Karpas-422 (cell line): ENCODE measurements around the gene PJA1. TPM values are rescaled to one million over a fixed set of nuclear protein-coding genes. Genes with fewer than 3 reads are reported as not detected.

Experiments
- DNase-seq: peaks from one replicate; pipeline ENCODE4 v3.0.0-alpha.2; 2015
- H2AFZ ChIP-seq: fragments of 200-600 bp; sonication (generic); 2 replicates; pipeline ENCODE4 v1.6.1; 2014; ENCODE audit warnings: antibody characterized with exemption, low read length, mixed read lengths
- H3K27ac ChIP-seq: fragments of 200-600 bp; sonication (generic); 2 replicates; pipeline ENCODE4 v1.5.1; 2014; ENCODE audit warnings: mild to moderate bottlenecking, low read length, moderate library complexity
- H3K27me3 ChIP-seq: fragments of 200-600 bp; sonication (generic); 2 replicates; pipeline ENCODE4 v1.6.1; 2014; ENCODE audit warnings: low read length, mixed read lengths
- H3K36me3 ChIP-seq: fragments of 200-600 bp; sonication (generic); 2 replicates; pipeline ENCODE4 v1.6.1; 2014; ENCODE audit warnings: low read length, mixed read lengths; ENCODE audit not compliant: insufficient read depth
- H3K4me1 ChIP-seq: fragments of 200-600 bp; sonication (generic); 2 replicates; pipeline ENCODE4 v1.6.1; 2014; ENCODE audit warnings: mild to moderate bottlenecking, low read length, mixed read lengths
- H3K4me2 ChIP-seq: fragments of 200-600 bp; sonication (generic); 2 replicates; pipeline ENCODE4 v1.6.1; 2014; ENCODE audit warnings: low read length, low read depth, mild to moderate bottlenecking; ENCODE audit not compliant: poor library complexity, severe bottlenecking
- H3K4me3 ChIP-seq: fragments of 200-600 bp; sonication (generic); 2 replicates; pipeline ENCODE4 v1.5.1; 2014; ENCODE audit warnings: mild to moderate bottlenecking, antibody characterized with exemption, low read length, mixed read lengths
- H3K79me2 ChIP-seq: fragments of 200-600 bp; sonication (generic); 2 replicates; pipeline ENCODE4 v1.6.1; 2014; ENCODE audit warnings: mild to moderate bottlenecking, low read length, mixed read lengths
- H3K9ac ChIP-seq: fragments of 200-600 bp; sonication (generic); 2 replicates; pipeline ENCODE4 v1.6.0; 2014; ENCODE audit warnings: low read length
- H3K9me2 ChIP-seq: fragments of 200-600 bp; sonication (generic), shearing (Covaris generic); replicated peaks from 2 replicates; pipeline ENCODE4 v1.6.0; 2014; ENCODE audit warnings: mild to moderate bottlenecking, low read length, moderate library complexity; ENCODE audit not compliant: insufficient read depth
- H3K9me3 ChIP-seq: fragments of 300-700, 200-600 bp; sonication (generic); 2 replicates; pipeline ENCODE4 v1.6.1; 2014; ENCODE audit warnings: low read length, mixed read lengths
- H4K20me1 ChIP-seq: fragments of 200-600 bp; sonication (generic); 2 replicates; pipeline ENCODE4 v1.6.1; 2014; ENCODE audit warnings: mild to moderate bottlenecking, antibody characterized with exemption, low read length, low read depth; ENCODE audit not compliant: insufficient read depth
- total RNA-seq: library from RNA; depleted of rRNA; stranded (reverse); fragments of >200 nt; shearing (Covaris generic); gene quantifications from 2 replicates; pipeline ENCODE4 v1.2.3, GENCODE V29; 2014; ENCODE audit warnings: low replicate concordance

Gene PJA1
- total RNA-seq, 1 experiment from 2014 or later: 15.7 TPM

DNA sequence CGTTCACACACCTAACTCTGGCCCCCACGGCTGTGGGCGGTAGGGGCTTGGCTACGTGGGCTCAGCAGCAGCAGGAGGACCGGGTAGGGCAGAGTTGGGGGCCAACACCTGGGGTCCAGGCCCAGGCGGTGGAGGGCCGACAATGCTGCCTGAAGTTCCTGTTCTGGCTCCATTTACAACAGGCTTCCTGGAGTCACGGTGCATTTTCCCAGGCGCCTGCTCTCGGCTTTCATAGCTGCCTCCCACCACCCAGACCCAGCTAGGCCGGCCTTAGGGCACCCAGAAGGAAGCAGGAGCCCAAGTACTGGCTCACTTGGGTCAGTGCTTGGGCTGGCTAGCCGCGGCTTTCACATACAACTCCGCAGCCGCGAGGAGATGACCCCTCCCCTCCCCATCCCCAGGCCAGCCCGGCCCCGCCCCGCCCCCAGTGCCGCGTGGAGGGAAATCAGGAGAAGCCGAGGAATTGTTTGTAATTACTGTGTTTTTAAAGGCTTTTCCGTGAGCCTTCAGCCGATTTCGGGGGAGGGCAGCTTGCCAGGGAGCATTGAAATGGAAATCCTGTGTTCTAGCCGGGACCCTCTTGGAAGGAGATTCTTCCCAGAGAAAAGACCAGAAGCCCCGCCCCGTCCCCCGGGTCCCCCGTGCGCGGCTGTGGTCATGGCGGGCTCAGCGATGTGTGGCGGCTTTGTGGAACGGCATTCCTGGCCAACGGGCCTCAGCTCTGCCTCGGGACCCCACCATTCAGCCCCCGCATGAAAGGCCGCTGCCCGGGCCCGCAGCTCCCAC, 28.5 kb downstream of the PJA1 start:
- H3K9me3 ChIP-seq: no peaks in the 10 kb centered on the region
- no peak overlapping the region for H3K9ac ChIP-seq

DNA sequence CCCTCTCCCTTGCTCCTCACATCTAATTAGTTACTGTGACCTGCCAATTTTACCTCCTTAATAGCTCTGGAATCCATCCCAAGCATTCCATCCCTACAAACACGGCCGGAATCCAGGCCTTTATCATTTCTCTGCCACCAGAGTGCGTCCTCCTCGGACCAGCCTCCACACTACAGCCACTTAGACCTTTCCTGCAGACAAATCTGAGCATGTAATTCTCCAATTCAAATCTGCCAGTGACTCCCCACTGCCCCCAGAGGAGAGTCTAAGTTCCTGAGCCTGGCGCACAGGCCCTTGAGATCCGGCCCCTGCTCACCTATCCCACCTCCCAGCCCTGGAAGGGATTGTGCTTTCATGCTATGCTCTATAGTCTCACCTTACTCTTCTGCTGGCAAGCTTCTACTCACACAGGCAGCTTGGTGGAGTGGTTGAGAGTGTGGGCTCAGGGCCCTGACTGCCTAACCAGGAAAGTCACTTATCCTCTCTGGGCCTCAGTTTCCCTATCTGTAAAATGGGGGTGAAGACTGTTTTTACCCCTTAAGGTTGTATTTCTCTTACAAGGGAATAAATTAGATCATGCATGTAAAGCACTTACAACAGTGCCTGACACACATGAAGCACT, 31.2 kb downstream of the PJA1 start:
- Histone ChIP-seq H3K36me3 (no peaks in the 10 kb centered on the region), H3K4me2 (no peak overlapping the region), H3K27ac (no peak overlapping the region), H3K9ac (no peak overlapping the region), H3K79me2 (no peaks in the 10 kb centered on the region), H3K4me1 (no peaks in the 10 kb centered on the region), H3K27me3 (no peaks in the 10 kb centered on the region), H2AFZ (no peak overlapping the region), H3K9me2 (no peaks in the 10 kb centered on the region), H4K20me1 (no peaks in the 10 kb centered on the region), H3K9me3 (no peaks in the 10 kb centered on the region), H3K4me3 (no peak overlapping the region)
- DNase-seq: peak; percentile 59

More for the DNA sequence above, 28.5 kb downstream of the PJA1 start:
- no peaks in the 10 kb centered on the region for H3K79me2 ChIP-seq
- no peak overlapping the region for H3K4me2 ChIP-seq
- H3K36me3 ChIP-seq: no peaks in the 10 kb centered on the region
- no peaks in the 10 kb centered on the region for H3K4me1 ChIP-seq
- H4K20me1 ChIP-seq: no peaks in the 10 kb centered on the region
- H3K4me3 ChIP-seq: no peak overlapping the region
- no peak overlapping the region for H3K27ac ChIP-seq
- DNase-seq: no peak
- H3K27me3 ChIP-seq: no peaks in the 10 kb centered on the region
- H2AFZ ChIP-seq: no peak overlapping the region
- no peaks in the 10 kb centered on the region for H3K9me2 ChIP-seq

- no peak overlapping the region for H3K9ac ChIP-seq
- H3K27me3 ChIP-seq: no peaks in the 10 kb centered on the region
- no peak overlapping the region for H2AFZ ChIP-seq
- no peaks in the 10 kb centered on the region for H3K36me3 ChIP-seq
- H3K4me3 ChIP-seq: no peak overlapping the region
- H3K4me1 ChIP-seq: no peaks in the 10 kb centered on the region
- no peak overlapping the region for H3K4me2 ChIP-seq
- H3K79me2 ChIP-seq: no peaks in the 10 kb centered on the region
- no peaks in the 10 kb centered on the region for H3K9me2 ChIP-seq
- DNase-seq: no peak
- H3K27ac ChIP-seq: no peak overlapping the region
- H4K20me1 ChIP-seq: no peaks in the 10 kb centered on the region
- H3K9me3 ChIP-seq: no peaks in the 10 kb centered on the region
These were observed 33.4 kb downstream of the PJA1 start for GRCh38 chrX:69131886-69132285.

DNA sequence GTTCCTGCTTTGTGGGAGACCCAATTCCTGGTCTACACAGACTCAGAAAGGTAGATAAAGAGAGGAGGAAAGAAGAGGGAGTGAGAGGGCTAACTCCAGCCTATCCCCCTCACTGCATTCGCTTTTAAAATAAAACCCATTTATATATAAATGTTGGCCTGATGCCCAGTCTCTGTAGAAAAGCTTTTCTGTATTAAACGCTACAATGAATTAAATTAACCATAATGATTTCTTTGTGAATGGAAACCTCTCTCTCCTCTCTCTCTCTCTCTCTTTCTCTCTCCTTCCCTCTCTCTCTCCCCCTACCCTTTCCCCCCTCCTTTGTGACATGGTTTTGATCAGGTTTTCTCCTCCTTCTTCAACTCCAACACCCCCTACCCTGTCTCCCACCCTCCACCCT, 34.8 kb downstream of the PJA1 start:
- DNase-seq: no peak
- H3K9me2 ChIP-seq: no peaks in the 10 kb centered on the region
- H2AFZ ChIP-seq: no peak overlapping the region
- no peak overlapping the region for H3K4me2 ChIP-seq
- no peak overlapping the region for H3K4me3 ChIP-seq
- no peaks in the 10 kb centered on the region for H3K36me3 ChIP-seq
- no peaks in the 10 kb centered on the region for H3K9me3 ChIP-seq
- H3K27me3 ChIP-seq: no peaks in the 10 kb centered on the region
- H4K20me1 ChIP-seq: no peaks in the 10 kb centered on the region
- H3K27ac ChIP-seq: no peak overlapping the region
- no peaks in the 10 kb centered on the region for H3K4me1 ChIP-seq
- H3K9ac ChIP-seq: no peak overlapping the region
- H3K79me2 ChIP-seq: no peaks in the 10 kb centered on the region

DNA sequence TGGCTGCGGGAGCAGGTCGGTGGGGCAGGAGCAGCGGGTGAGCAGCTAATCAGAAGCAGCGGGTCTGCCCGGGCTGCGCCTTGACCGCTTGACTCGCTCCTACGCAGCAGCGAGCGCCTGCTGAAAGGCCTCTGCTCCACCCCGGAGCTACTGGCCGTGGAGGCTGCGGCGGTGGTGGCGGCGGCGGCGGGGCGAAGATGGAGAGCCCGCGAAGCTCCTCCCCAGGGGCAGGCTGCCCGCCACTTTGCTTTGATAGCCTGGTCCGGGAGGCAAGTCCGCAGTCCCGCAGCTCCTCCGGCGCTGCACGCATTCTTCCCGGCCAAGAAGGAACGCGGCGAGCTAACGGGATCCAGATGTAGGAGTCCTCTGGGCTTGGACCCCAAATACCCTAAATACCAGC, 36.7 kb downstream of the PJA1 start:
- Histone ChIP-seq H3K27ac (no peak overlapping the region), H3K36me3 (no peaks in the 10 kb centered on the region), H3K27me3 (no peaks in the 10 kb centered on the region), H3K9ac (no peak overlapping the region), H2AFZ (no peak overlapping the region), H4K20me1 (no peaks in the 10 kb centered on the region), H3K9me2 (no peaks in the 10 kb centered on the region), H3K4me1 (no peaks in the 10 kb centered on the region), H3K4me3 (no peak overlapping the region), H3K79me2 (no peaks in the 10 kb centered on the region), H3K4me2 (no peak overlapping the region), H3K9me3 (no peaks in the 10 kb centered on the region)
- no peak for DNase-seq

GRCh38 chrX:69127466-69127865, 37.8 kb downstream of the PJA1 start:
- DNase-seq: no peak
- no peaks in the 10 kb centered on the region for H3K9me3 ChIP-seq
- no peaks in the 10 kb centered on the region for H4K20me1 ChIP-seq
- no peak overlapping the region for H2AFZ ChIP-seq
- H3K79me2 ChIP-seq: no peaks in the 10 kb centered on the region
- H3K36me3 ChIP-seq: no peaks in the 10 kb centered on the region
- H3K4me1 ChIP-seq: no peaks in the 10 kb centered on the region
- no peaks in the 10 kb centered on the region for H3K27me3 ChIP-seq
- no peaks in the 10 kb centered on the region for H3K9me2 ChIP-seq
- H3K27ac ChIP-seq: no peak overlapping the region
- H3K9ac ChIP-seq: no peak overlapping the region
- no peak overlapping the region for H3K4me2 ChIP-seq
- no peak overlapping the region for H3K4me3 ChIP-seq

- H3K36me3 ChIP-seq: no peaks in the 10 kb centered on the region
- H3K4me3 ChIP-seq: no peak overlapping the region
- H2AFZ ChIP-seq: no peak overlapping the region
- H3K27ac ChIP-seq: no peak overlapping the region
- H3K4me2 ChIP-seq: no peak overlapping the region
- H3K9ac ChIP-seq: no peak overlapping the region
- H4K20me1 ChIP-seq: no peaks in the 10 kb centered on the region
- no peaks in the 10 kb centered on the region for H3K9me3 ChIP-seq
- no peak for DNase-seq
- H3K79me2 ChIP-seq: no peaks in the 10 kb centered on the region
- H3K4me1 ChIP-seq: no peaks in the 10 kb centered on the region
- H3K27me3 ChIP-seq: no peaks in the 10 kb centered on the region
- H3K9me2 ChIP-seq: no peaks in the 10 kb centered on the region
These were observed 38.6 kb downstream of the PJA1 start for GRCh38 chrX:69126642-69127041.

DNA sequence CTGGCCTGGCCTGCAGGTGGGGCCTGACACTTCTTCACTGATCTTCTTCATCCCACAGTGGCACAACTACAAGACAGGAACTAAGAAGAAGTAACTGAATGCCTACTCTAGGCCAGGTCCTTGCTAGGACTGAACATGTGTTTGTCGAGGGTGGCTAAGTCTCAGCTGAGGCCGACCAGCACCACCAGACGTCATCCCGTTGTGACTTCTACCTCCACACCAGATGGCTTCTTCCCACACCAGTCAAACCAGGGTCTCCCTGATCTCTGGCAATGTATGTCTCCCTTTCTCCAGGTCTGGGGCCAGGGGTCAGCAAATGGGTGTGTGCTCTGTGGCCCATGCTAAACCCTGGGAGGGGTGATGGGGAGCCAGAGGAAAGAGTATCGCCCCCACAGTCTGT, 40.2 kb downstream of the PJA1 start:
- H3K9ac ChIP-seq: no peak overlapping the region

More for the DNA sequence above, 40.2 kb downstream of the PJA1 start:
- no peak overlapping the region for H3K4me2 ChIP-seq
- H3K79me2 ChIP-seq: no peaks in the 10 kb centered on the region
- no peaks in the 10 kb centered on the region for H3K9me3 ChIP-seq
- H3K4me3 ChIP-seq: no peak overlapping the region
- no peak for DNase-seq
- no peaks in the 10 kb centered on the region for H3K36me3 ChIP-seq
- no peak overlapping the region for H3K27ac ChIP-seq
- H3K4me1 ChIP-seq: no peaks in the 10 kb centered on the region
- H3K27me3 ChIP-seq: no peaks in the 10 kb centered on the region
- no peak overlapping the region for H2AFZ ChIP-seq
- no peaks in the 10 kb centered on the region for H3K9me2 ChIP-seq
- no peaks in the 10 kb centered on the region for H4K20me1 ChIP-seq
